A549 (cell line): ENCODE results near the gene LYPD3. TPM values are rescaled to one million over a fixed set of nuclear protein-coding genes. Genes with fewer than 3 reads are reported as not detected.
"Not testable (repeated sequence)": the region's sequence is repeated elsewhere in the genome, so short reads cannot be mapped to it uniquely, and the experiment has no call there.

Experiments
- ATAC-seq, 2 experiments: fragments of 200-7000 bp in 1 of 2; fragments of >200 bp in 1 of 2; cut with Nextera tagmentation in 1 of 2; cut with Tn5 transposase in 1 of 2; 3 replicates each; pipeline versions ENCODE4 v1.8.0 to v1.9.1; 2018 to 2020; ENCODE audit warnings: mild to moderate bottlenecking in 1 of 2, moderate library complexity in 1 of 2
- CTCF ChIA-PET: fragments of 300-600 bp; sonication (Branson Sonifier 250); formaldehyde crosslinking; extraction: SDS; loops from one replicate; lab custom pipeline; 2021; ENCODE audit warnings: antibody characterized with exemption, inconsistent platforms; lab: Yijun Ruan, JAX
- POLR2A ChIA-PET: fragments of 350-600 bp; formaldehyde crosslinking; extraction: SDS; loops from one replicate; lab custom pipeline; 2021; ENCODE audit warnings: antibody characterized with exemption, inconsistent platforms; lab: Yijun Ruan, JAX
- DNase-seq, 2 experiments: peaks; one replicate each; pipeline versions ENCODE4 v3.0.0 to v3.0.0-alpha.2; 2011 to 2016; ENCODE audit warnings: low read depth in 1 of 2, low spot score in 1 of 2
- FAIRE-seq: peaks from 2 replicates; lab custom pipeline; 2011; peaks lifted over from hg19 to GRCh38; lab: Jason Lieb, UNC
- H3K27ac ChIP-seq, 2 experiments: fragments of >200 bp; sonication (Bioruptor Twin); formaldehyde crosslinking; 3 replicates each; pipeline ENCODE4 v1.5.1; 2016 to 2017
- H3K4me1 ChIP-seq: fragments of >200 bp; sonication (Bioruptor Twin); formaldehyde crosslinking; 3 replicates; pipeline ENCODE4 v1.6.1; 2016
- H3K4me2 ChIP-seq: fragments of >200 bp; sonication (Bioruptor Twin); formaldehyde crosslinking; 3 replicates; pipeline ENCODE4 v1.6.1; 2016
- H3K4me3 ChIP-seq: fragments of >200 bp; sonication (Bioruptor Twin); formaldehyde crosslinking; 3 replicates; pipeline ENCODE4 v1.5.1; 2016
- H3K9me3 ChIP-seq: fragments of >200 bp; sonication (Bioruptor Twin); formaldehyde crosslinking; 3 replicates; pipeline ENCODE4 v1.6.1; 2016
- ESRRA ChIP-seq: fragments of 150-350 bp; IDR thresholded peaks from 2 replicates; pipeline ENCODE4 v1.6.1; 2014; ENCODE audit warnings: mild to moderate bottlenecking, low read length, borderline replicate concordance
- HOXB13 ChIP-seq: fragments of 250-450 bp; sonication (Bioruptor Pico); IDR thresholded peaks from 2 replicates; pipeline ENCODE4 v1.5.0; 2020; ENCODE audit warnings: low read depth, mild to moderate bottlenecking, moderate library complexity
- JUN ChIP-seq, 2 experiments: fragments of >200 bp; sonication (Bioruptor Twin); formaldehyde crosslinking; IDR thresholded peaks; 2 replicates in 1 of 2; 3 replicates in 1 of 2; pipeline ENCODE4 v1.6.1; 2016 to 2017
- JUNB ChIP-seq: fragments of >200 bp; sonication (Bioruptor Twin); formaldehyde crosslinking; IDR thresholded peaks from 2 replicates; pipeline ENCODE4 v1.6.1; 2016
- RAD21 ChIP-seq, 2 experiments: fragments of >200 bp in 1 of 2; sonication (Bioruptor Twin) in 1 of 2; formaldehyde crosslinking in 1 of 2; IDR thresholded peaks in 1 of 2; conservative IDR thresholded peaks in 1 of 2; 2 replicates in 1 of 2; 3 replicates in 1 of 2; pipeline ENCODE4 v1.6.1; 2012 to 2018; ENCODE audit warnings: inconsistent platforms in 1 of 2
- RCOR1 ChIP-seq: fragments of 150-350 bp; IDR thresholded peaks from 2 replicates; pipeline ENCODE4 v1.6.1; 2014; ENCODE audit warnings: antibody characterized with exemption, low read length, low read depth
- SMC3 ChIP-seq: fragments of >200 bp; sonication (Bioruptor Twin); formaldehyde crosslinking; IDR thresholded peaks from 3 replicates; pipeline ENCODE4 v1.6.1; 2018; ENCODE audit warnings: inconsistent platforms
- SREBF2 ChIP-seq: fragments of 450-650 bp; IDR thresholded peaks from 2 replicates; pipeline ENCODE4 v1.6.1; 2014; ENCODE audit warnings: mild to moderate bottlenecking, moderate library complexity
- ZNF302 ChIP-seq: fragments of 250-450 bp; sonication (Bioruptor Pico); IDR thresholded peaks from 2 replicates; pipeline ENCODE4 v1.9.0; 2021; ENCODE audit warnings: inconsistent platforms, mild to moderate bottlenecking, moderate library complexity
- WGBS: methylation state at CpG from one replicate; pipeline ENCODE4 v1.1.6; 2017; ENCODE audit errors: missing lambda C conversion rate; 5-methylcytosine and 5-hydroxymethylcytosine counted together
- polyA plus RNA-seq, 4 experiments: library from polyadenylated mRNA; depleted of rRNA in 3 of 4; stranded (reverse); fragments of >200 nt; fragmentation: RNase III in 1 of 4; extraction: RNeasy Plus Mini Kit Qiagen cat#74134 plus additional on column Dnase treatment in 1 of 4; gene quantifications; 2 replicates in 3 of 4; 3 replicates in 1 of 4; pipeline ENCODE4 v1.2.3, GENCODE V29; 2011 to 2017
- TF ChIP-seq, protein P1 (sequence below): fragments of >200 bp; sonication (Bioruptor Twin); formaldehyde crosslinking; IDR thresholded peaks from 3 replicates; pipeline ENCODE4 v1.5.1; 2016
- TF ChIP-seq, protein P2 (sequence below): fragments of 150-350 bp; IDR thresholded peaks from 2 replicates; pipeline ENCODE4 v1.6.1; 2014; ENCODE audit warnings: low read depth, mild to moderate bottlenecking, low read length
- TF ChIP-seq, protein P3 (sequence below): IDR thresholded peaks from 2 replicates; pipeline ENCODE4 v1.6.1; 2012

The LYPD3 gene
- polyA plus RNA-seq, 2 of the 4 experiments (the other 2 are of a cell fraction) = 0.27 to 0.43 TPM

- Histone ChIP-seq H3K27ac (no peak overlapping the region), H3K9me3 (no peaks in the 10 kb centered on the region), H3K4me2 (peak overlapping the region; percentile 41; the same call in 2 of the 3 replicates), H3K4me1 (no peaks in the 10 kb centered on the region), H3K4me3 (no peak overlapping the region)
- DNase-seq (peak; percentile 80 to 86), ATAC-seq (peak; percentile 95 to 96), FAIRE-seq (peak; percentile 97)
- TF ChIP-seq, protein P1, sequence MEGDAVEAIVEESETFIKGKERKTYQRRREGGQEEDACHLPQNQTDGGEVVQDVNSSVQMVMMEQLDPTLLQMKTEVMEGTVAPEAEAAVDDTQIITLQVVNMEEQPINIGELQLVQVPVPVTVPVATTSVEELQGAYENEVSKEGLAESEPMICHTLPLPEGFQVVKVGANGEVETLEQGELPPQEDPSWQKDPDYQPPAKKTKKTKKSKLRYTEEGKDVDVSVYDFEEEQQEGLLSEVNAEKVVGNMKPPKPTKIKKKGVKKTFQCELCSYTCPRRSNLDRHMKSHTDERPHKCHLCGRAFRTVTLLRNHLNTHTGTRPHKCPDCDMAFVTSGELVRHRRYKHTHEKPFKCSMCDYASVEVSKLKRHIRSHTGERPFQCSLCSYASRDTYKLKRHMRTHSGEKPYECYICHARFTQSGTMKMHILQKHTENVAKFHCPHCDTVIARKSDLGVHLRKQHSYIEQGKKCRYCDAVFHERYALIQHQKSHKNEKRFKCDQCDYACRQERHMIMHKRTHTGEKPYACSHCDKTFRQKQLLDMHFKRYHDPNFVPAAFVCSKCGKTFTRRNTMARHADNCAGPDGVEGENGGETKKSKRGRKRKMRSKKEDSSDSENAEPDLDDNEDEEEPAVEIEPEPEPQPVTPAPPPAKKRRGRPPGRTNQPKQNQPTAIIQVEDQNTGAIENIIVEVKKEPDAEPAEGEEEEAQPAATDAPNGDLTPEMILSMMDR = peak; percentile 98
- TF ChIP-seq SMC3 = peak; percentile 99
- peak; percentile 95 to 96 for TF ChIP-seq RAD21 (conservative IDR thresholded peaks at IDR 0.05 in 1 of 2, IDR thresholded peaks at IDR 0.05 in 1 of 2)
- TF ChIP-seq RCOR1 = no peak
- 27% methylated on average over 14 of the region's 14 CpGs for WGBS
- CTCF ChIA-PET = interaction anchor here (0.6 to 15.9 kb wide), 50 partner anchors 11 to 885 kb away, joined by 3 to 462 read pairs (median 4); partner anchors contain the start of genes ETHE1, IRGQ, LYPD3 and PHLDB3
- POLR2A ChIA-PET = interaction anchor here (1.0 to 1.1 kb wide), 5 partner anchors 17 to 86 kb away, joined by 3 to 15 read pairs (median 5); partner anchors contain the start of gene ZNF575
Measured at GRCh38 chr19:43446746-43447489, 18.5 kb downstream of the LYPD3 start.

DNA sequence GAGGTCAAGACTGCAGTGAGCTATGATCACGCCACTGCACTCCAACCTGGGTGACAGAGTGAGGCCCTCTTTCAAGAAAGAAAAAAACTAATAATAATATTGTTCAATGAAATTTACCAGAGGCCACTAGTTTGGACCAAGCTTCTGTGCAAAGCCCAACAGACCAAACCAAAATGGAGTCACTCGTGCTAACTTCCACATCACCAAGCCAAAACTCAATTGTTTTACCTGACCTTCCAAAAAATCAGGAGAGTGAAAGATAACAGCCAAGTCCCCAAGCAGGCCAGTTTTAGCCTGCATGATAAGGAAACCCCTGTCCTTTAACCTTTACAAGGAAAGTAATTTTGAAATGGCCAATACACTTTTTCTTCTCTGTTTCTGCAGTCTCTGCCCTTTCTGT is 20.0 kb downstream of the LYPD3 start:
- ChIA-PET POLR2A (no interaction called here), CTCF (interaction anchor here (0.7 to 15.9 kb wide), 9 partner anchors 10 to 248 kb away, joined by 3 to 462 read pairs (median 71); partner anchors contain the start of genes LYPD3 and PHLDB3)
- no peak overlapping the region for H3K4me3 ChIP-seq
- ATAC-seq (no peak), DNase-seq (no peak), FAIRE-seq (no peak)
- no peak overlapping the region for H3K27ac ChIP-seq
- no peak overlapping the region for H3K4me2 ChIP-seq
- H3K9me3 ChIP-seq = no peaks in the 10 kb centered on the region
- no peaks in the 10 kb centered on the region for H3K4me1 ChIP-seq
- WGBS = 82% methylated on average over 2 of the region's 2 CpGs
- TF ChIP-seq RAD21 (conservative IDR thresholded peaks at IDR 0.05 in 1 of 2, IDR thresholded peaks at IDR 0.05 in 1 of 2) = no peak
- TF ChIP-seq, all 56 proteins: peak for 0

DNA sequence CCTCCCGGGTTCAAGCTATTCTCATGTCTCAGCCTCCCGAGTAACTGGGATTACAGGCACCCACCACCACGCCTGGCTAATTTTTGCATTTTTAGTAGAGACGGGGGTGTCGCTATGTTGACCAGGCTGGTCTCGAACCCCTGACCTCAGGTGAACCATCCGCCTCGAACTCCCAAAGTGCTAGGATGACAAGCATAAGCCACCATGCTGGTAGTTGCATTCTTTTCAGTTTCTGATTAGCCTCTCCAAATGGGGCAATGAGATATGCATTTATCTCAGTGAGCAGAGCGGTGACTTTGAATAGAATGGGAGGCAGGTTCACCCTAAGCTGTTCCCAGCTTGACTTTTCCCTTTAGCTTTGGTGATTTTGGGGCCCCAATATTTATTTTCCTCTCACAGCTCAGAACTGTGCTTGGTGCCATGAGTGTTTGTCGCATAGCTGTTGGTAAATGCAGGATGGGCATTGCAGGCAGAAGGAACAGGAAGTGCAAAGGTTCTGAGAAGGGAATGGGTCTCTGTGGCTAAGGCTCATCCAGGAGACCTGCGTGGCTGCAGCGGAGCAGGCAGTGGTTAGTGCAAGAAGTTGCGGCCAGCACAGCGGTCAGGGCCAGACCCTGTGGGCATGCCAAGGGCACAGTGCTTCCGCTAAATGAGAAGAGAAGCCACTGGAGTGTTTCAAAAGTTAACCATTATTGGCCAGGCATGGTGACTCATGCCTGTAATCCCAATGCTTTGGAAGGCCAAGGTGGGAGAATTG is 20.7 kb downstream of the LYPD3 start:
- WGBS = 83% methylated on average over 15 of the region's 15 CpGs
- Histone ChIP-seq H3K27ac (no peak overlapping the region), H3K4me1 (peaks cover under 1% of the 10 kb centered on the region; the same call in 1 of the 3 replicates), H3K4me2 (no peak overlapping the region), H3K9me3 (peaks cover 3% of the 10 kb centered on the region; the same call in 2 of the 3 replicates), H3K4me3 (no peak overlapping the region)
- ChIA-PET CTCF (interaction anchor here (0.9 to 15.9 kb wide), 7 partner anchors 9 to 150 kb away, joined by 3 to 462 read pairs (median 85); partner anchors contain the start of genes LYPD3 and PHLDB3), POLR2A (no interaction called here)
- FAIRE-seq (no peak), DNase-seq (no peak), ATAC-seq (no peak)
- TF ChIP-seq SREBF2 (no peak), ESRRA (no peak), JUNB (no peak), HOXB13 (CRISPR knock-in tag) (no peak), ZNF302 (no peak), JUN (IDR thresholded peaks at IDR 0.05) (no peak)
- TF ChIP-seq, protein P2, sequence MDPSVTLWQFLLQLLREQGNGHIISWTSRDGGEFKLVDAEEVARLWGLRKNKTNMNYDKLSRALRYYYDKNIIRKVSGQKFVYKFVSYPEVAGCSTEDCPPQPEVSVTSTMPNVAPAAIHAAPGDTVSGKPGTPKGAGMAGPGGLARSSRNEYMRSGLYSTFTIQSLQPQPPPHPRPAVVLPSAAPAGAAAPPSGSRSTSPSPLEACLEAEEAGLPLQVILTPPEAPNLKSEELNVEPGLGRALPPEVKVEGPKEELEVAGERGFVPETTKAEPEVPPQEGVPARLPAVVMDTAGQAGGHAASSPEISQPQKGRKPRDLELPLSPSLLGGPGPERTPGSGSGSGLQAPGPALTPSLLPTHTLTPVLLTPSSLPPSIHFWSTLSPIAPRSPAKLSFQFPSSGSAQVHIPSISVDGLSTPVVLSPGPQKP = no peak
- TF ChIP-seq, protein P3, sequence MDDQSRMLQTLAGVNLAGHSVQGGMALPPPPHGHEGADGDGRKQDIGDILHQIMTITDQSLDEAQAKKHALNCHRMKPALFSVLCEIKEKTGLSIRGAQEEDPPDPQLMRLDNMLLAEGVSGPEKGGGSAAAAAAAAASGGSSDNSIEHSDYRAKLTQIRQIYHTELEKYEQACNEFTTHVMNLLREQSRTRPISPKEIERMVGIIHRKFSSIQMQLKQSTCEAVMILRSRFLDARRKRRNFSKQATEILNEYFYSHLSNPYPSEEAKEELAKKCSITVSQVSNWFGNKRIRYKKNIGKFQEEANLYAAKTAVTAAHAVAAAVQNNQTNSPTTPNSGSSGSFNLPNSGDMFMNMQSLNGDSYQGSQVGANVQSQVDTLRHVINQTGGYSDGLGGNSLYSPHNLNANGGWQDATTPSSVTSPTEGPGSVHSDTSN = no peak

GRCh38 chr19:43444091-43444490 is 21.3 kb downstream of the LYPD3 start:
- WGBS = 94% methylated on average over 9 of the region's 9 CpGs
- H3K9me3 ChIP-seq, H3K4me3 ChIP-seq, DNase-seq, H3K4me1 ChIP-seq, ATAC-seq, H3K4me2 ChIP-seq, POLR2A ChIA-PET, H3K27ac ChIP-seq, FAIRE-seq: not testable (repeated sequence)
- CTCF ChIA-PET = interaction anchor here (0.9 to 15.9 kb wide), 7 partner anchors 9 to 151 kb away, joined by 3 to 462 read pairs (median 85); partner anchors contain the start of genes LYPD3 and PHLDB3
